IPS DF 6.9 (cell line): ENCODE measurements around the gene FAM180A.

Experiments
- DNase-seq: peaks from one replicate; pipeline ENCODE4 v3.0.0-alpha.2; 2013; ENCODE audit warnings: low read depth, low spot score
- H3K27ac ChIP-seq: one replicate; pipeline ENCODE4 v1.5.1; 2013; ENCODE audit warnings: low read length, control low read depth
- H3K27me3 ChIP-seq: 2 replicates; pipeline ENCODE4 v1.6.1; 2013; ENCODE audit warnings: mild to moderate bottlenecking, low read length; ENCODE audit not compliant: control insufficient read depth, insufficient read depth
- H3K36me3 ChIP-seq: 2 replicates; pipeline ENCODE4 v1.6.1; 2013; ENCODE audit warnings: low read length; ENCODE audit not compliant: control insufficient read depth, insufficient read depth
- H3K4me1 ChIP-seq: 2 replicates; pipeline ENCODE4 v1.6.1; 2013; ENCODE audit warnings: low read length; ENCODE audit not compliant: control insufficient read depth, insufficient read depth
- H3K4me3 ChIP-seq: 2 replicates; pipeline ENCODE4 v1.5.1; 2013; ENCODE audit warnings: mild to moderate bottlenecking, low read length
- H3K9me3 ChIP-seq: 2 replicates; pipeline ENCODE4 v1.6.1; 2013; ENCODE audit warnings: low read length, inconsistent platforms; ENCODE audit not compliant: control insufficient read depth, insufficient read depth
- WGBS: extraction: QIAGEN DNeasy Blood & Tissue Kit; methylation state at CpG from one replicate; pipeline ENCODE4 v1.1.7; 2013; ENCODE audit warnings: mixed read lengths, missing lambda C conversion rate; ENCODE audit not compliant: insufficient read length, insufficient coverage; 5-methylcytosine and 5-hydroxymethylcytosine counted together

The FAM180A gene

GRCh38 chr7:135714534-135715009 lies 34.0 kb downstream of the FAM180A start:
- no peaks in the 10 kb centered on the region for H3K27me3 ChIP-seq
- WGBS = no CpG with 5 or more reads among the region's 20 CpGs
- no peaks in the 10 kb centered on the region for H3K36me3 ChIP-seq
- H3K4me3 ChIP-seq = no peak overlapping the region
- H3K9me3 ChIP-seq = no peaks in the 10 kb centered on the region
- H3K4me1 ChIP-seq = peaks cover 3% of the 10 kb centered on the region; the same call in 1 of the 2 replicates
- no peak overlapping the region for H3K27ac ChIP-seq
- DNase-seq = no peak

- no CpG with 5 or more reads among the region's 4 CpGs for WGBS
- no peaks in the 10 kb centered on the region for H3K36me3 ChIP-seq
- no peaks in the 10 kb centered on the region for H3K27me3 ChIP-seq
- H3K27ac ChIP-seq = no peak overlapping the region
- H3K4me3 ChIP-seq = no peak overlapping the region
- H3K4me1 ChIP-seq = peaks cover 3% of the 10 kb centered on the region; the same call in 1 of the 2 replicates
- no peaks in the 10 kb centered on the region for H3K9me3 ChIP-seq
- no peak for DNase-seq
Measured at GRCh38 chr7:135713836-135714470, 34.7 kb downstream of the FAM180A start.

GRCh38 chr7:135712796-135713195 lies 35.8 kb downstream of the FAM180A start:
- H3K4me1 ChIP-seq = peaks cover 3% of the 10 kb centered on the region; the same call in 1 of the 2 replicates
- no peak overlapping the region for H3K4me3 ChIP-seq
- H3K27me3 ChIP-seq = no peaks in the 10 kb centered on the region
- DNase-seq = no peak
- no peaks in the 10 kb centered on the region for H3K9me3 ChIP-seq
- H3K27ac ChIP-seq = no peak overlapping the region
- H3K36me3 ChIP-seq = no peaks in the 10 kb centered on the region
- no CpG with 5 or more reads among the region's 7 CpGs for WGBS

GRCh38 chr7:135712182-135712782 lies 36.3 kb downstream of the FAM180A start:
- Histone ChIP-seq H3K36me3 (no peaks in the 10 kb centered on the region), H3K4me1 (peaks cover 3% of the 10 kb centered on the region; the same call in 1 of the 2 replicates), H3K4me3 (no peak overlapping the region), H3K27me3 (no peaks in the 10 kb centered on the region), H3K9me3 (no peaks in the 10 kb centered on the region), H3K27ac (no peak overlapping the region)
- DNase-seq = no peak
- no CpG with 5 or more reads among the region's 4 CpGs for WGBS

GRCh38 chr7:135711139-135711469 lies 37.5 kb downstream of the FAM180A start:
- no CpG with 5 or more reads among the region's 8 CpGs for WGBS
- no peak for DNase-seq

GRCh38 chr7:135710417-135711138 lies 38.0 kb downstream of the FAM180A start:
- H3K9me3 ChIP-seq = no peaks in the 10 kb centered on the region
- no peak overlapping the region for H3K4me3 ChIP-seq
- WGBS = no CpG with 5 or more reads among the region's 11 CpGs
- peaks cover 3% of the 10 kb centered on the region; the same call in 1 of the 2 replicates for H3K4me1 ChIP-seq
- no peak overlapping the region for H3K27ac ChIP-seq
- no peaks in the 10 kb centered on the region for H3K36me3 ChIP-seq
- no peak for DNase-seq
- H3K27me3 ChIP-seq = no peaks in the 10 kb centered on the region

More at GRCh38 chr7:135711139-135711469, 37.5 kb downstream of the FAM180A start:
- H3K36me3 ChIP-seq = no peaks in the 10 kb centered on the region
- peaks cover 3% of the 10 kb centered on the region; the same call in 1 of the 2 replicates for H3K4me1 ChIP-seq
- H3K9me3 ChIP-seq = no peaks in the 10 kb centered on the region
- no peaks in the 10 kb centered on the region for H3K27me3 ChIP-seq
- no peak overlapping the region for H3K27ac ChIP-seq
- H3K4me3 ChIP-seq = no peak overlapping the region

GRCh38 chr7:135709508-135709907 lies 39.1 kb downstream of the FAM180A start:
- Histone ChIP-seq H3K36me3 (no peaks in the 10 kb centered on the region), H3K27me3 (no peaks in the 10 kb centered on the region), H3K27ac (no peak overlapping the region), H3K4me1 (peaks cover 3% of the 10 kb centered on the region; the same call in 1 of the 2 replicates), H3K4me3 (no peak overlapping the region), H3K9me3 (no peaks in the 10 kb centered on the region)
- WGBS = no CpG with 5 or more reads among the region's 3 CpGs
- no peak for DNase-seq

GRCh38 chr7:135708041-135708440 lies 40.6 kb downstream of the FAM180A start:
- WGBS = no CpG with 5 or more reads among the region's 14 CpGs
- no peak for DNase-seq
- H3K4me1 ChIP-seq = peaks cover 1% of the 10 kb centered on the region; the same call in 1 of the 2 replicates
- no peaks in the 10 kb centered on the region for H3K27me3 ChIP-seq
- no peak overlapping the region for H3K27ac ChIP-seq
- no peaks in the 10 kb centered on the region for H3K36me3 ChIP-seq
- no peaks in the 10 kb centered on the region for H3K9me3 ChIP-seq
- no peak overlapping the region for H3K4me3 ChIP-seq

- DNase-seq = no peak
- WGBS = no CpG with 5 or more reads among the region's 5 CpGs
- peaks cover 1% of the 10 kb centered on the region; the same call in 1 of the 2 replicates for H3K4me1 ChIP-seq
- H3K4me3 ChIP-seq = no peak overlapping the region
- H3K36me3 ChIP-seq = no peaks in the 10 kb centered on the region
- no peaks in the 10 kb centered on the region for H3K27me3 ChIP-seq
- H3K27ac ChIP-seq = no peak overlapping the region
- no peaks in the 10 kb centered on the region for H3K9me3 ChIP-seq
Measured at GRCh38 chr7:135707570-135707966, 41.0 kb downstream of the FAM180A start.

GRCh38 chr7:135706858-135707569 lies 41.6 kb downstream of the FAM180A start:
- H3K4me1 ChIP-seq = peaks cover 1% of the 10 kb centered on the region; the same call in 1 of the 2 replicates
- WGBS = no CpG with 5 or more reads among the region's 7 CpGs
- H3K27me3 ChIP-seq = no peaks in the 10 kb centered on the region
- no peak overlapping the region for H3K27ac ChIP-seq
- H3K4me3 ChIP-seq = no peak overlapping the region
- DNase-seq = no peak
- H3K36me3 ChIP-seq = no peaks in the 10 kb centered on the region
- no peaks in the 10 kb centered on the region for H3K9me3 ChIP-seq
